D721Med (cell line): Measurements from ENCODE around the gene CYP24A1.

Experiments
- DNase-seq: peaks from one replicate; pipeline ENCODE4 v3.0.0; 2011; ENCODE audit warnings: low spot score; ENCODE audit not compliant: insufficient read length
- FAIRE-seq: peaks from 2 replicates; lab custom pipeline; 2011; peaks lifted over from hg19 to GRCh38; lab: Jason Lieb, UNC
- TF ChIP-seq, protein P1 (sequence below): IDR thresholded peaks from 2 replicates; pipeline ENCODE4 v1.5.1; 2012; ENCODE audit warnings: mild to moderate bottlenecking, control low read depth; ENCODE audit not compliant: insufficient read depth; ENCODE audit errors: missing control alignments

Gene CYP24A1

DNA sequence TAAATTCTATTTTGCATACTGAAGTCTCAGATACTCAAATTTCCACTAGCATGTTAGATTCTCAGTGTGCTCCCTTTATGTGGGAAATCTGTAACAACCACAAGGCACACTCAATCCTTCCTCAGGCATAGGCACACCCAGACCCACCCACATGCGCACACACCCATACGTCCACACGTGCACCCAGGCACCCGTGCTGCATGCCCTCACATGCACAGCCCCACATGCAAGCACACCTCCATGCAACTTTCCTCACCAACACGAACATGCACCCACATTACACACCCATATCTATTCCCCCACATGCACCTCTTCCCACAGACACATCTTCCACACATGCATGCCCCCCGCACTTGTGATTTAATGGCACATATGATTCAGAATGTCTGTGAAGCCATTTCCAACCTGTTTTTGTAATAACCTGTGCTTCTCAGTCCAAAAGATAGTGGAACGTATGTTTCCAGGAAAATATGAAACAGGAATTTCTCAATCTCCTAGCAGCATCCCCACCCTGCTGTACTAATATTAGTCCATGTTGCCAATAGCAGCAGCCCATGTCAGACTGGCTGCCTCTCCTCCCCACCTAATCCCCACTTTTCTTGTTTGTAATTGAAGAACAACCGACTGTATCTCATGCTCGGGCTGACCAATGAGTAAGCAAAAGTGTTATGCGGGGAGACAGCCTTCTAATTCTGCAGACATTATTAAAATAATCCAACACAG lies 11.3 kb upstream of the CYP24A1 start:
- DNase-seq (no peak), FAIRE-seq (no peak)
- TF ChIP-seq, protein P1, sequence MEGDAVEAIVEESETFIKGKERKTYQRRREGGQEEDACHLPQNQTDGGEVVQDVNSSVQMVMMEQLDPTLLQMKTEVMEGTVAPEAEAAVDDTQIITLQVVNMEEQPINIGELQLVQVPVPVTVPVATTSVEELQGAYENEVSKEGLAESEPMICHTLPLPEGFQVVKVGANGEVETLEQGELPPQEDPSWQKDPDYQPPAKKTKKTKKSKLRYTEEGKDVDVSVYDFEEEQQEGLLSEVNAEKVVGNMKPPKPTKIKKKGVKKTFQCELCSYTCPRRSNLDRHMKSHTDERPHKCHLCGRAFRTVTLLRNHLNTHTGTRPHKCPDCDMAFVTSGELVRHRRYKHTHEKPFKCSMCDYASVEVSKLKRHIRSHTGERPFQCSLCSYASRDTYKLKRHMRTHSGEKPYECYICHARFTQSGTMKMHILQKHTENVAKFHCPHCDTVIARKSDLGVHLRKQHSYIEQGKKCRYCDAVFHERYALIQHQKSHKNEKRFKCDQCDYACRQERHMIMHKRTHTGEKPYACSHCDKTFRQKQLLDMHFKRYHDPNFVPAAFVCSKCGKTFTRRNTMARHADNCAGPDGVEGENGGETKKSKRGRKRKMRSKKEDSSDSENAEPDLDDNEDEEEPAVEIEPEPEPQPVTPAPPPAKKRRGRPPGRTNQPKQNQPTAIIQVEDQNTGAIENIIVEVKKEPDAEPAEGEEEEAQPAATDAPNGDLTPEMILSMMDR = no peak

DNA sequence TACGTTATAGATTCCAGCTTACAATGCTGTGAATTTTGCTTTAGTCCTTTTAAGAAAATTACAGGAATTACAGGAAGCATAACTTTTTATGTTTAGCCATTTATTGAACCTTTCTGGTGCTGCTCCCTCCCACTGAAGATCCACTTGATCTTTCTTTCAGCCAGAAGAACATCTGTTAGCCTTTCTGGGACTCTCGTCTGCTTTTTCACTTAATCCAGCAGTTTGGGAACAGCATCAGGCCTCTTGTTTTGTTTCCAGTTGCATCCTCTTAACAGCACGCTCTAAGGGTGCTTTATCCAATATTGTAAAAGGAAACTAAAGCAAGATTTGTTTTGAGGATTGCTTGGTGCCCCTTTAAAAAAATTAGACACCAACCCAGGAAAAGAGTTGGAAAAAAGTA lies 10.3 kb upstream of the CYP24A1 start:
- DNase-seq (no peak), FAIRE-seq (no peak)
- TF ChIP-seq, protein P1 = no peak

DNA sequence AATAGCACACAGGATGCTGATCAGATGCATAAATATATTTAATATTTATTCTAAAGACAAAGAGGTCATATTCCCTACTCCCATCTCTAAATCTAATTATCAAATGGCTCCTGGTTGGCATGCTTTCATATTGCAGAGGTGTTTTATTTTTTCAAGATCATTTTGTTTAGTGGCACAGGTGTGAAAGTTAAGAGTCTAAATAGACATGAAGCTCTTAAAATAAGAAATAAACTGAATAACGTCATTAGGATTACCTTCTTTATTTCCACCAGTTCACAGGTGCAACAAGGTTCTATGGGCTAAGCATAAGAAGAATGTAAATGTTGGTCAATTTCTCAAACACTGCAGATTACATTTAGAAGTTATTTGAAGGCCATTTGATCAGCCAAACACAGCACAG lies 7.1 kb upstream of the CYP24A1 start:
- DNase-seq (no peak), FAIRE-seq (no peak)
- TF ChIP-seq, protein P1 = no peak

DNA sequence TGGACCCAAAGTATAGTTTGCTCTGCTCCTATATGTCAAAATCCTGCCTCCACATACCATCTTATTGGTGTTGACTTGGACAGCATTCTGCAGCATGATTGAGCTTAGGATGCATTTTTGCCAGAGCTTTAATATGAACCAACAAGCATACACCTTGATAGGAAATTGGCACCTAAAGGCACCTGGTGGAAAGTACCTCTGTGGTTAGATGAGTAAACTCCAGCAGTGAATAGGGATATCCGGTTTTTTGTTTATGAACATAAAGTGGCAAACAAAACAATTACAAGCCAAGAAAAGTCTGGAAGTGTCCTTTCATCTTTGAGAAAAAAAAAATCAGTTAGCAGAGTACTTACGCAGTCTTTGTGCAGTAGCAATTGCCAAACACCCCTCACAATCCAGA lies 6.2 kb upstream of the CYP24A1 start:
- no peak for FAIRE-seq
- no peak for DNase-seq
- TF ChIP-seq, protein P1 = no peak

DNA sequence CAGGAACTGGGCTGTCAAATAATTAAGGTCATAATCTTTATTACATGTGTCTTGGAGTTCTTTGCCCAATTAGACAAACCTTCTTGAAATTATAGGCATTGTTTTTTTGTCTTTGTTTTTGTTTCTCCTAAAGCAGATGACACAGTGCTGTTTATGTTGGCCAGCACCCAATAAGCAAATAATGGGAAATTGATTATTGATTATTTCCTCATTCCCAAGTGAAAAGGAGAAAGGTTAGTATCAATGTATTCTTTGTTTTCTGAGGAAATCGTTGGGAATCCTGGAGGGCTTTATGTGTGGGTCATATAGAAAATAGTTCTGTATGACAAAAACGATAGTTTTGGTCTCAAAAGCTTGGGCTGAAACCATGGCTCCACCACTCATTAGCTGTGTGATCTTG lies 4.5 kb upstream of the CYP24A1 start:
- FAIRE-seq (no peak), DNase-seq (no peak)
- TF ChIP-seq, protein P1 = no peak

DNA sequence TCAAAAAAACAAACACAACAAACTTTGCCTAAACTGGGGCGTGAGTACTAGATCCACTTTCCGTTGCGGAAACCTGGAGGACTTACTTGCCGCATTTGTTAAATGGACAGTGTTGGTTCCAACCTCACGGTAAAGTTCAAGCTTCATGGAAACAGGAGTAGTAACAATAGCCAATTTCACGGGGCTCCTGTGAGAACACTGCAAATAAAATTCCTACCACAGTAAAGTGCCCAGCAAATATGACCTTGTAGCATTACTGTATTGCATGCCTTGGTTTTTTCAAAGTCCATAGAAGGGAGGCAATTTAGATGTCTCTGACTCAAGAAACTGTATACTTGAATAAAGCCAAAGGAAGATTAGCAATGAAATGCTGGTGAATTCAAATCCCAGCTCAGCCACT lies 3.6 kb upstream of the CYP24A1 start:
- FAIRE-seq (no peak), DNase-seq (no peak)
- TF ChIP-seq, protein P1 = no peak

DNA sequence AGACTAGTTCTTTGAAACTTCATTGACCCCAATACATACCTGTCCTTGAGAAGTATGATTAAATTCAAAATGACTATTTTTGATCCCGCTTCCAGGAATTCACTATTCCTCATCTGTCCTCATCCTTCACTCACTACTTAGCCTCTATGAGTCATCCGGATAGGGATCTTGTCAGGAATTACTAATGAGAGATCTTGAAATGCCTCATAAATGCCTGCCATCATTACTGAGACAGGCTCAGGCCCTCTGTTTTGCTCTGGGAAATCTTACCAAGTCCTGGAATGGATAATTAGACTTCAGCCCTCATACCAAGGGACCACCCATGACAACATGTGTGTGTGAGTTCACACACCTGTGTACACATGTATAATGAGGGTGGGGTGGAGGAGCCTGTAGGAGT lies 2.8 kb upstream of the CYP24A1 start:
- FAIRE-seq = no peak
- DNase-seq = no peak
- TF ChIP-seq, protein P1 = no peak
